Measurements from ENCODE around the gene C2orf69.

Gene C2orf69

GRCh38 chr2:199922856-199923255, 11.8 kb downstream of the C2orf69 start:
- TF ChIP-seq CTCF (IDR thresholded peaks at IDR 0.05; ENCODE audit: insufficient read depth, low read length, missing control alignments) = no peak
- ChIA-PET POLR2A (no interaction called here), CTCF (interaction anchor here (0.9 kb wide), 1 partner anchor 18 kb away, joined by 3 read pairs; no protein-coding TSS in a partner anchor)
- no peak for DNase-seq (ENCODE audit: low read depth, low spot score)
- H3K4me3 ChIP-seq (ENCODE audit: low read depth, low read length) = no peak overlapping the region

GRCh38 chr2:199923924-199924323, 12.8 kb downstream of the C2orf69 start:
- CTCF ChIA-PET = no interaction called here
- TF ChIP-seq CTCF (IDR thresholded peaks at IDR 0.05; ENCODE audit: insufficient read depth, low read length, missing control alignments) = no peak
- POLR2A ChIA-PET = no interaction called here
- no peak overlapping the region for H3K4me3 ChIP-seq (ENCODE audit: low read depth, low read length)
- no peak for DNase-seq (ENCODE audit: low read depth, low spot score)

GRCh38 chr2:199926806-199927205, 15.7 kb downstream of the C2orf69 start:
- H3K4me3 ChIP-seq (ENCODE audit: low read depth, low read length) = no peak overlapping the region
- no peak for TF ChIP-seq CTCF (IDR thresholded peaks at IDR 0.05; ENCODE audit: insufficient read depth, low read length, missing control alignments)
- POLR2A ChIA-PET = no interaction called here
- no peak for DNase-seq (ENCODE audit: low read depth, low spot score)
- CTCF ChIA-PET = interaction anchor here (1.2 kb wide), 1 partner anchor 18 kb away, joined by 3 read pairs; no protein-coding TSS in a partner anchor

- CTCF ChIA-PET = interaction anchor here (1.2 to 1.7 kb wide), 3 partner anchors 10 to 13 kb away, joined by 3 to 5 read pairs (median 3); no protein-coding TSS in a partner anchor
- POLR2A ChIA-PET = no interaction called here
- TF ChIP-seq CTCF (IDR thresholded peaks at IDR 0.05; ENCODE audit: insufficient read depth, low read length, missing control alignments) = no peak
- no peak for DNase-seq (ENCODE audit: low read depth, low spot score)
- H3K4me3 ChIP-seq (ENCODE audit: low read depth, low read length) = no peak overlapping the region
Measured at GRCh38 chr2:199928226-199928625, 17.1 kb downstream of the C2orf69 start.

DNA sequence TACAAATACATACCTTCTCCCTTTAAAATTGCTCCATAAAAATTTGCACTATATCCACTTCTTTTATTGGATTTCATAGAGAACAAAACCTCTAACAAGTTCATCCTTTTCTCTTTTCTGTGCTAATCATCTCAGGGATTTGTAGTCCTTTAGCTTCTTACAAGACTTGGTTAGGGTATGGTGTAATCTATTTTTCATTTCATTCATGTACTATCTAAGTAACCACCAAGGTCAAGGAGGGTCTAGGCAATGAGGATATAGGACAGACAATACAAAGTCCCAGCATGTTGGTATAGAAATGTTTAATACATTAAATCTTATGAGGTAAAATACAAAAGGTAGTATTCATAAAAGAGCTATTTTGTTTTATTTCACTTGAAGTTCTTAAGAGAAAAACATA, 17.5 kb downstream of the C2orf69 start:
- CTCF ChIA-PET = interaction anchor here (1.2 to 1.7 kb wide), 3 partner anchors 10 to 13 kb away, joined by 3 to 5 read pairs (median 3); no protein-coding TSS in a partner anchor
- no peak overlapping the region for H3K4me3 ChIP-seq (ENCODE audit: low read depth, low read length)
- DNase-seq (ENCODE audit: low read depth, low spot score) = no peak
- POLR2A ChIA-PET = no interaction called here
- no peak for TF ChIP-seq CTCF (IDR thresholded peaks at IDR 0.05; ENCODE audit: insufficient read depth, low read length, missing control alignments)

DNA sequence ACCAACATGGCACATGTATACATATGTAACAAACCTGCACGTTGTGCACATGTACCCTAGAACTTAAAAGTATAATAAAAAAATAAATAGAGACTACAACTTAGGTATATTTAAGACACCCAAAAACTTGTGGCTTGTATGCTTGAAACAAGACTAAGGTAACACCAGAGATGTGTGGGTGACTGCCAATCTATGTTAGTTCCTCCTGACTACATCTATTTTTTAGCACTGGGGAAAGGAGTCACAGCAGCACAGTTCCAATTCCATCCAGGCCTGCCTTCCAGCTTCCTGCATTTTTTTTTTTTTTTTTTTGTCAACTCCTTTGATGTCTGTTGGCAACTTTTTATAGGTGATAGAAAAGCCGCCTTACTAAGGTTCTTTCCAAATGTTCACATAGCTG, 18.2 kb downstream of the C2orf69 start:
- no peak for DNase-seq (ENCODE audit: low read depth, low spot score)
- CTCF ChIA-PET = interaction anchor here (0.7 to 1.7 kb wide), 4 partner anchors 9 to 15 kb away, joined by 3 to 5 read pairs (median 3); no protein-coding TSS in a partner anchor
- TF ChIP-seq CTCF (IDR thresholded peaks at IDR 0.05; ENCODE audit: insufficient read depth, low read length, missing control alignments) = no peak
- POLR2A ChIA-PET = interaction anchor here (0.7 kb wide), 1 partner anchor 1021 kb away, joined by 3 read pairs; no protein-coding TSS in a partner anchor
- H3K4me3 ChIP-seq (ENCODE audit: low read depth, low read length) = no peak overlapping the region
